ENCODE data around the gene NCKAP1. TPM values are rescaled to one million over a fixed set of nuclear protein-coding genes. Genes with fewer than 3 reads are reported as not detected.

Gene NCKAP1
- total RNA-seq, 4 donors from 2014 or later: 45.3 to 99.7 (median 74.3) TPM

DNA sequence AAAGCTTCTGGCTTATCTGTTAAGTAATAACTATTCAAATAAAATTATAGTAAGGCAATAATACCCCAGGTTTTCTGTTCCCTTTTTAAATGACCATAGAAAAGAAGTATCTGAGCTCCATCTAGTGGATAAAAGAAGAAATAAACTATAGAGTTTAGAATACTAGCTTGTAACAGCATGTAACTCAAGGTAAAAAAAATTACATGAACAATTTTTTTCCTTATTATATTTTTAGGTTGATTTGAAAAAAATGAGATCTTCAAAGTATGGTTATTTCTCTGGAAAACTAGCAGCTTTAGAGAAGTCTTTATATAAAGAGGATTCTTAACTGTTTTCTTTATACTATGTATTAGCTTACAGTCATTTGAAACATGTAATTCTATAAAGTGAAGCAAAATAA lies 58.1 kb downstream of the NCKAP1 start:
- DNase-seq: no peak
- in situ Hi-C loops (cut with MboI; ENCODE audit: low pct_ligation_motif_present in 1 of 4, low pct_unique_long_range_greater_than_20kb in 1 of 4, low sequenced_read_pairs in 3 of 4): loop anchor here in 3 of 4 donors (10.0 to 25.0 kb wide), 4 partner anchors 195 to 793 kb away; no protein-coding TSS in a partner anchor
- no peaks in the 10 kb centered on the region for H3K9me3 ChIP-seq
- H3K4me3 ChIP-seq: no peak overlapping the region
- H3K36me3 ChIP-seq: peaks cover 0 to 36% (median 10%) of the 10 kb centered on the region in 4 donors
- no peak for TF ChIP-seq POLR2AphosphoS5 (IDR thresholded peaks at IDR 0.05)
- TF ChIP-seq POLR2A (IDR thresholded peaks at IDR 0.05): no peak
- TF ChIP-seq EP300 (IDR thresholded peaks at IDR 0.05; ENCODE audit: low read depth): no peak
- TF ChIP-seq, protein P1, sequence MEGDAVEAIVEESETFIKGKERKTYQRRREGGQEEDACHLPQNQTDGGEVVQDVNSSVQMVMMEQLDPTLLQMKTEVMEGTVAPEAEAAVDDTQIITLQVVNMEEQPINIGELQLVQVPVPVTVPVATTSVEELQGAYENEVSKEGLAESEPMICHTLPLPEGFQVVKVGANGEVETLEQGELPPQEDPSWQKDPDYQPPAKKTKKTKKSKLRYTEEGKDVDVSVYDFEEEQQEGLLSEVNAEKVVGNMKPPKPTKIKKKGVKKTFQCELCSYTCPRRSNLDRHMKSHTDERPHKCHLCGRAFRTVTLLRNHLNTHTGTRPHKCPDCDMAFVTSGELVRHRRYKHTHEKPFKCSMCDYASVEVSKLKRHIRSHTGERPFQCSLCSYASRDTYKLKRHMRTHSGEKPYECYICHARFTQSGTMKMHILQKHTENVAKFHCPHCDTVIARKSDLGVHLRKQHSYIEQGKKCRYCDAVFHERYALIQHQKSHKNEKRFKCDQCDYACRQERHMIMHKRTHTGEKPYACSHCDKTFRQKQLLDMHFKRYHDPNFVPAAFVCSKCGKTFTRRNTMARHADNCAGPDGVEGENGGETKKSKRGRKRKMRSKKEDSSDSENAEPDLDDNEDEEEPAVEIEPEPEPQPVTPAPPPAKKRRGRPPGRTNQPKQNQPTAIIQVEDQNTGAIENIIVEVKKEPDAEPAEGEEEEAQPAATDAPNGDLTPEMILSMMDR (IDR thresholded peaks at IDR 0.05): peak; percentile 53 to 61 (median 55)
- intact Hi-C loops (cut with DNase I; ENCODE audit: low total_unique reads): no loop called here
- no peaks in the 10 kb centered on the region for H3K4me1 ChIP-seq
- no peaks in the 10 kb centered on the region for H3K27me3 ChIP-seq
- no peak overlapping the region for H3K27ac ChIP-seq

- Histone ChIP-seq H3K36me3 (peaks cover 0 to 35% (median 9%) of the 10 kb centered on the region in 4 donors), H3K27me3 (no peaks in the 10 kb centered on the region), H3K27ac (no peak overlapping the region), H3K4me3 (no peak overlapping the region), H3K9me3 (no peaks in the 10 kb centered on the region), H3K4me1 (peaks cover 0 to 19% (median 5%) of the 10 kb centered on the region in 4 donors)
- TF ChIP-seq POLR2AphosphoS5 (IDR thresholded peaks at IDR 0.05): no peak
- no peak for DNase-seq
- in situ Hi-C loops (cut with MboI; ENCODE audit: low pct_ligation_motif_present in 1 of 4, low pct_unique_long_range_greater_than_20kb in 1 of 4, low sequenced_read_pairs in 3 of 4): loop anchor here in 3 of 4 donors (25.0 kb wide), 2 partner anchors 215 to 790 kb away; no protein-coding TSS in a partner anchor
- WGBS, 2 donors (ENCODE audit: low coverage in 1 of 2): 91 to 100% methylated on average over 1 of the region's 1 CpG
- intact Hi-C loops (cut with DNase I; ENCODE audit: low total_unique reads): no loop called here
These were observed 60.8 kb downstream of the NCKAP1 start for GRCh38 chr2:182977463-182977862.

DNA sequence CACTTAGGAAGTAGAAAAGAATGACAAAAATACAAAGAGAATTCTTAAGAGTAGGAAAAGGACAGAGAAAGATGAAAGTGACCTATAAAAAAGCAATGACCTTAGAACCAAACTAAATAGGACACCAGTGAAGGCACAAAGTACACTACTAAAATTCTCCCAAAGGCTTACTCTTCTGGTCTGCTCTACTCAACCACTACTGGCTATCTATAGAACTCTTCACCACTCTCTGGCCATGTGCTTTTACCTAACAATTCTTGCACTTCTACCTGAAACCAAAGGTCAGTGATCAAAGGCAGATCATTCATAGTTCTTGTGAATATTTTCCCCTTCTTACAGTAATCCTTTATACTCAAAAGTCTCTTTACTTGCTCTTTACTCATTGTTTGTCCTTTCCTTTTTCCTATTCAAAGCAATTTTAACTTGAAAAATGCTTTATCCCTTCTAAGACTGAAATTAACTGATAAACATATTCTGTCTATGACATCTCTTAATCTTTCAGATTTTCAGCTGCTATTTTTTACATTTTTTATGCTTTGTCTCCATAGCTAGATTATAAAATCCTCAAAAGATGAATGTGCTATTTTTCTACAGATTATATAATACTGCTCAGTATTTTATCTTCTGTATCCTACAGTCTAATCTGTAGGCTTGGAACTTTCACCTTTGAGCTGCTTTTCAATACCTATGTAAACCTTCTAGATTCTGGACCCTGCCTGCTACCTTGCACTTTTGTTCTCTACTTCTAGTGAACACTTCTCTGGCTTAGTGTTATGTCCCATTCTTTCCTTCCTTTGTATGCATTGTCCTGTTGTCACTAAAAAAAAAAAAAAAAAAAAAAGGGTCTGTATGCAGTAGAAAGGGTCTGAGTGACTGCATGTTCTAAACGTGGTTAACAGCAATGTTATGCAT lies 64.6 kb downstream of the NCKAP1 start:
- Histone ChIP-seq H3K27ac (no peak overlapping the region), H3K4me1 (peaks cover 0 to 19% (median 5%) of the 10 kb centered on the region in 4 donors), H3K27me3 (no peaks in the 10 kb centered on the region), H3K4me3 (no peak overlapping the region), H3K36me3 (peaks cover 0 to 42% (median 10%) of the 10 kb centered on the region in 4 donors), H3K9me3 (no peaks in the 10 kb centered on the region)
- intact Hi-C loops (cut with DNase I; ENCODE audit: low total_unique reads): loop anchor here (5.0 kb wide), 1 partner anchor 206 kb away; no protein-coding TSS in a partner anchor
- no peak for DNase-seq
- TF ChIP-seq EP300 (IDR thresholded peaks at IDR 0.05; ENCODE audit: low read depth): no peak
- TF ChIP-seq, protein P1 (IDR thresholded peaks at IDR 0.05): no peak
- no peak for TF ChIP-seq POLR2AphosphoS5 (IDR thresholded peaks at IDR 0.05)
- in situ Hi-C loops (cut with MboI; ENCODE audit: low pct_ligation_motif_present in 1 of 4, low pct_unique_long_range_greater_than_20kb in 1 of 4, low sequenced_read_pairs in 3 of 4): loop anchor here in 1 of 4 donors (25.0 kb wide), 1 partner anchor 186 kb away; no protein-coding TSS in a partner anchor
- WGBS, 2 donors (ENCODE audit: low coverage in 1 of 2): 30 to 54% methylated on average over 1 of the region's 1 CpG

DNA sequence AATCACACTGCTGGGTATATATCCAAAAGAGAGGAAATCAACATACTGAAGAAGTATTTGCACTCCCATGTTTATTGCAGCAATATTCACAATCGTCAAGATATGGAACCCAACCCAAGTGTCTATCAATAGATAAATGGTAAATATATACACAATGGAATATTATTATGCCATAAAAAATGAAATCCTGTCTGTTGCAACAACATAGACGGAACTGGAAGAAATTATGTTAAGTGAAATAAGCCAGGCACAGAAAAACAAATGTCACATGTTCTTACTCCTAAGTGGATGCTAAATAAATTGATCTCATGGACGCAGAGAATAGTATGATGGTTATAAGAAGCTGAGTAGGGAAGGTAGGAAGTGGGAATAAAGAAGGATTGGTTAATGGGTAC lies 65.7 kb downstream of the NCKAP1 start:
- intact Hi-C loops (cut with DNase I; ENCODE audit: low total_unique reads): loop anchor here (5.0 kb wide), 1 partner anchor 205 kb away; no protein-coding TSS in a partner anchor

More for the DNA sequence above, 65.7 kb downstream of the NCKAP1 start:
- H3K4me3 ChIP-seq: no peak overlapping the region
- peaks cover 0 to 51% (median 4%) of the 10 kb centered on the region in 4 donors for H3K36me3 ChIP-seq
- in situ Hi-C loops (cut with MboI; ENCODE audit: low pct_ligation_motif_present in 1 of 4, low pct_unique_long_range_greater_than_20kb in 1 of 4, low sequenced_read_pairs in 3 of 4): loop anchor here in 1 of 4 donors (25.0 kb wide), 1 partner anchor 185 kb away; no protein-coding TSS in a partner anchor
- 44 to 73% methylated on average over 3 of the region's 3 CpGs for WGBS, 2 donors (ENCODE audit: low coverage in 1 of 2)
- no peak for TF ChIP-seq EP300 (IDR thresholded peaks at IDR 0.05; ENCODE audit: low read depth)
- no peak for TF ChIP-seq POLR2AphosphoS5 (IDR thresholded peaks at IDR 0.05)
- no peak for TF ChIP-seq POLR2A (IDR thresholded peaks at IDR 0.05)
- TF ChIP-seq, protein P1 (IDR thresholded peaks at IDR 0.05): no peak
- DNase-seq: no peak
- peaks cover 0 to 19% (median 5%) of the 10 kb centered on the region in 4 donors for H3K4me1 ChIP-seq
- H3K27me3 ChIP-seq: no peaks in the 10 kb centered on the region
- no peak overlapping the region for H3K27ac ChIP-seq
- H3K9me3 ChIP-seq: no peaks in the 10 kb centered on the region

Data from transverse colon (tissue), 4 donors.